Embryonic facial prominence (tissue), 1 donor: ENCODE results near the gene RAB11FIP5.
"Not testable (repeated sequence)": the region's sequence is repeated elsewhere in the genome, so short reads cannot be mapped to it uniquely, and the experiment has no call there.

Source experiments
- DNase-seq: peaks from one replicate; pipeline ENCODE4 v3.0.0-alpha.2; 2016; ENCODE audit errors: extremely low spot score

RAB11FIP5 gene

GRCh38 chr2:73070643-73071359 is 41.9 kb downstream of the RAB11FIP5 start:
- DNase-seq = no peak

GRCh38 chr2:73069855-73070642 is 42.7 kb downstream of the RAB11FIP5 start:
- DNase-seq = no peak

DNA sequence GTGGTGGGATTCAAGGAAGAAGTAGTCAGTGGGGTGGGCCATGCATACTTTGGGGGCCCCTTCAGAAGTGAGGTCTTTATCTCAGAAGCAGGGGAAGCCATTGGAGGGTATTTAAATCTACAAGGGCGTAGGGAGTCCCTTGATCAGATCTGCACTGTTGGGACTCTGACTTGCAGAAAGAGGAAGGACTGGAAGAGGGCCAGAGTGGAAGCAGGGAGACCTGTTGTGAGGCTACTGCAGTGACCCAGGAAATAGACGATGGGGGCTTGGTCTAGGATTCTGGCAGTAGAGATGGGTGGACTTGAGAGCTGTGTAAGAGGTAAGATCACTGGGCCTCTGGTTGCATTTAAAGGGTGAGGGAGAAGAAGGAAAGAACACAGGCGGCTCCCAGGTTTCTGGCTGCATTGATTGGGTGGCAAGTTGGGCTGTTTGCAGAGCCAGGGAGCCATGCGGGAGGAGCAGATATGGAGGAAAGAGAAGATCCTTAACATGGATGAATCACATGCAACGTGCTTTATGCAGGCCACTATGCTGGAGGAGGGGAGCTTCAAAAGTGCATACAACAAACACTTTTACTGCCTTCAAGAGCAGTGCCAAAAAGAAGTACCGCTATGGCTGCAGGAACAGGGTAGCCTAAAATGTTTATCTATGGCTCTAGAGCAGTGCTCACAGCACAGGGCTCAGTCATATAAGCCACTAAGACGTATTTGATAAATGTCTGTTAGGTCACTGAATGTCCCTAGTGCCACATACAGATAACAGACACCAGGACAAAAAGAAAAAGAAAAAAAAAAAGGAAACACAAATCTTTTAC is 43.5 kb downstream of the RAB11FIP5 start:
- DNase-seq = no peak

DNA sequence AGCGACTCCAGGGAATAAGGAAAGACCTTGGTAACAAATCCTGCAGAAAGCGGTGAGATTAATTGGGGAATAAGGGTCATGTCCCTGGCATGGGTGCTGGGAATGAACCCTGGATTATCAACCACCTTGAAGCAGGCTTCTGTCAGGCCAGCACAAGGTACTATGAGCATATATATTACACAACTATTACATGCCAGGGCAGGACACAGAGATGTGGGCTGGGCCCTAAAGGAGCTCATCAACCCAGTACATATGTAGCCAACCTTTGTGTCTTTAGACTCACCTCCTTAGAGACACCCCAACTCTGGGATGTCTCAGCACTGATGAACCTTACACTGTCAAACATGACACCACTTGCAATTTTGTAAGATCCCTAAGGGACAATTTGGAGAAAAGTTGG is 44.6 kb downstream of the RAB11FIP5 start:
- DNase-seq = no peak

- no peak for DNase-seq
These were observed 45.7 kb downstream of the RAB11FIP5 start for GRCh38 chr2:73067043-73067442.

GRCh38 chr2:73065070-73065469 is 47.7 kb downstream of the RAB11FIP5 start:
- not testable (repeated sequence) for DNase-seq

GRCh38 chr2:73063909-73064875 is 48.6 kb downstream of the RAB11FIP5 start:
- no peak for DNase-seq

DNA sequence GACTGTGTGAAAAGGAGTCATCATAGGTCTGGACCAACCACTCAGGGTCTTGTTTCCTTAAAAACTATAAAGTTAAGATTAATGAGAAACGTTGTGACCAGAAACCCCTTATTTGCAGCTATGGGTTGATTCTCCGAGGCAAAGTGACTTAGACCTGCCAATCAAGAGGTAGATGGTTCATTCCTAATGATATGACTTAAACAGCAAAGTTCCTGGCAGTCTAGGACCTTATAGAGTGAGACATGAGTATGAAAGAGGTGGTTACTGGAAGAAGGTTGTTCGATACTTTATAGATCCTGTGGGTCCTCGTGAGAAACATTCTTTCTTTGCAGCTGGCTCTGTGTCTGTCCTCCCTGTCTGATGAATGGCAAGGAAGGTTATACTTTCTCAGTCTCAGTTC is 49.3 kb downstream of the RAB11FIP5 start:
- DNase-seq = no peak

DNA sequence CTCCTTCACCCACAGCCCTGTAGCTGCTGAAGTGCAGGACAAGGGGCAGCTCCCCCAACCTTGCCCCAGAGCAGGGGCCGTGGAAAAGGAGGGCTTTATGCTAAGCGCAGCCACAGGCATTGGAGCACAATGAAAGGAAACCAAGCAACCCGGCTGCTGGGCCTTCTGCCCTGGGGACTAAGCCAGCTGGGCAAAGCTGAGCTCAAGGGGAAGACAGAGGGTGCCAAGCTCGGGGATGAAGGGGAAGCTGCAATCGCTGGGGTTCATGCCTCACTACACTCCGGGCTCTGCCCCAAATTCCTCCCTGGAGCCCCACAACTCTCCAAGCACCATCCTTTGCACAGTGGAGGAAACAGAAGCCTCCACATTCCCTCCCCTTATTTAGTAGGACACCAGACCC is 53.6 kb downstream of the RAB11FIP5 start:
- no peak for DNase-seq

- no peak for DNase-seq
These were observed 57.8 kb downstream of the RAB11FIP5 start for GRCh38 chr2:73054980-73055379.

DNA sequence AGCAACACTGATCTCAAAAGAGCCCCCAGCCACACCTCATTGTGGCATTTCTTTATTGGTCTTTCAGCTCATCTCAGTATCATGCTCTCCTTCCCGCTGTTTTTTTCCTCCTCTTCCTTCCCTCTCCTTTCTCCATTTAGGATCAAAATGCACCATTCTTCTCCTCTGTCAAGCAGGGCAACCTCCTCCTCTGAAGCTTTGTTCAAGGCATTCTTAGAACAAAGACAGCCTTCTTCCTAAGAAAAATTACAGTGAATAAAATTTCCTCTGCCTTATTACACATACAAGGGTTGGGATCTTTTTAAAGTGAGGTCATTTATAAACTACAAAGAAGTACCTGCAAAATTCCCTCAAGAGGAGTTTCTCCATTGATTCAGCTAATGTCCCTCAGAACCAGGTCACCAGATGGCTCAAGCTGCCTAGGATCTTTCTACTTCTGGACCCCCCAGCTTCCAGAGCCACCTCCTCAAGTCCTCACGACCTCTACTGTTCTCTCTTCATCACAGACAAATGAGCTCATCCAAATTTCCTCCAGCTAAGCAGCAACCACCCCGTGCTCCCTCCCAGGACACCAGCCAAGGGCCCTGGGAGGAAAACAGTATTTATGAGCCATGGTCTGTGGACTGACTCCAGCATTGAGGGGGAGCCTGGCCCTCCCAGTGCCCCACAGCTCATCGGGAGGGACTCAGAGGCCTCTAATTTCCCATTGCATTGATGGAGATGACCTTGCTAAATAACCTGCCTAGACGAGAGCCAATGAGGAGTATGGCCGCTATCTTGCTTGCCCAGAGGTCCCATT is 59.2 kb downstream of the RAB11FIP5 start:
- no peak for DNase-seq

DNA sequence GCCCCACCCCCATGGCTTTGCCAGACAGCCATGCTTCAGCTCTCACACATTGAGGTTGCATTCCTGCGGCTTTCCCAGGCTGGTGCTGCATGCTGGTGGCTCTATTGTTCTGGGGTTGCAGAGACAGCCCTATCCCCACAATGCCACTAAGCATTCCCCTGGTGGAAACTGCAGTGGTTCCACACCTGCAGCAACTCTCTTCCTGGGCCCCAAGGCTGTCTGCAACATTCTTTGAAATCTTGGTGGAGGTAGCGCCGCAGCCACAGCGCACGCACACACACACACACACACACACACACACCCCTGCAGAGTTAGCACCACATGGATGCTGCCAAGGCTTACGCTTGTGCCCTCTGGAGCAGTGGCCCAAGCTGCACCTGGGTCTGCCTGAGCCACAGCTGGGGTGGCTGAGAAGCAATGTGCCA is 62.6 kb downstream of the RAB11FIP5 start:
- DNase-seq = no peak

DNA sequence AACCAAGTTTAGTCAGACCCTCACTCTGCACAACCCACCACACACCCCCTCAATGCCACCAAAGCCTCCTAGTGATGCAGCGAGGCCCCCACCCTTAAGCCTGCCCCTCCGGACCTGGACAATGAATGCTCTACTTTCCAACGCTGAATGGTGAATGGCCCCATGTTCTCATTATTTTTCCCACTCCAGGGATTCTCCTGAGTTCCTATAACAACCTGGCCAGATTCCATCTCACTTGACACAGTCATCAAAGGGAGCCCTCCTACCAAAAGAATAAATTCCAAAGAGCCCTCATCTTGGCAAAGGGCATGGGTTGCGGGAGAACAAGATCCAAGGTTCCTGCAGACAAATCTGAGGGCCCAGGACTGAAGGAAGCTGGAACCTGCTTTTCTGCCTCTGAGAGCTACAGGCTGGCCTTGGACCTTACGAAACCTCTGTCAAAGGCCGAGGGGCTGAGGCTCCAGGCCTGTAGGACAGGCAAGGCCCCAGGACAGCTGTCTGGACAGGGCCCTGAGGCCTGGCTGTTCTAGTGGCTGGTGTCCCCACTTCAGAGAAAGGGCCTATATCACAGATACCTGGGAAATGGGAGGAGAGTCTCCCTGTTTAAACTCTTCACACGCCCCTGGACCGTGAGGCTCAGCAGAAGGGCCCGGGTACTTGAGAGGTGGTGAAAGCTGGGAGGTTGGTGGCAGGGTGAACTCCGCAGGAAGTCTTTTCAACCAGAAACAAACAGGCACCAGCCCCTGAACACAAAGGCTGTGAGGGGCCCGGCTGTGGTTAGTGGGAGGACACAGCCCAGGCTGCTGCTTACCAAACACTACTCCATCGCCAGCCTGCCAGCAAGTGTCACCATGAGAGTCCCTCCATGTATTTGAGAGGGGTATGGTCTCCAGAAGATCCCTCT is 68.6 kb downstream of the RAB11FIP5 start:
- DNase-seq = no peak

- no peak for DNase-seq
These were observed 69.5 kb downstream of the RAB11FIP5 start for GRCh38 chr2:73043276-73043675.

- DNase-seq = no peak
These were observed 74.7 kb downstream of the RAB11FIP5 start for GRCh38 chr2:73037947-73038585.

DNA sequence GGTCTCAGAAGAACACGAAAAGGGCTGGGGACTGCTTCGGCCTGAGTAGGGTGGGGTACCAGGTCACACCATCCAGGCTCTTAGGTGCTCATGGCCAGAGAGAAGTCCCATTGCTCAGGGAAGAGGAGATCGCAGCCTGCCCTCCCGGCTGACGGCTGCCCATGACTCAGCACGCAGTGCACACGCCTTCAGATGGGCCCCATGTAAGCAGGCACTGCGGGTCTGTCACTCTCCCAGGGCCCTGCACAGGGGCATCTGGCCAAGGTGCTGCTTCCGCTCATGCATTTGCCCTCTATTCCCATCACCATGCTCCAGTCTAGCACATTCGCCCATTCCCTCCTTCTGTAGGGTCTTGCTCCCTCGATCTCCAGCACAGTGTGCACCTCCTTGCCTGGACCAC is 76.0 kb downstream of the RAB11FIP5 start:
- DNase-seq = no peak

DNA sequence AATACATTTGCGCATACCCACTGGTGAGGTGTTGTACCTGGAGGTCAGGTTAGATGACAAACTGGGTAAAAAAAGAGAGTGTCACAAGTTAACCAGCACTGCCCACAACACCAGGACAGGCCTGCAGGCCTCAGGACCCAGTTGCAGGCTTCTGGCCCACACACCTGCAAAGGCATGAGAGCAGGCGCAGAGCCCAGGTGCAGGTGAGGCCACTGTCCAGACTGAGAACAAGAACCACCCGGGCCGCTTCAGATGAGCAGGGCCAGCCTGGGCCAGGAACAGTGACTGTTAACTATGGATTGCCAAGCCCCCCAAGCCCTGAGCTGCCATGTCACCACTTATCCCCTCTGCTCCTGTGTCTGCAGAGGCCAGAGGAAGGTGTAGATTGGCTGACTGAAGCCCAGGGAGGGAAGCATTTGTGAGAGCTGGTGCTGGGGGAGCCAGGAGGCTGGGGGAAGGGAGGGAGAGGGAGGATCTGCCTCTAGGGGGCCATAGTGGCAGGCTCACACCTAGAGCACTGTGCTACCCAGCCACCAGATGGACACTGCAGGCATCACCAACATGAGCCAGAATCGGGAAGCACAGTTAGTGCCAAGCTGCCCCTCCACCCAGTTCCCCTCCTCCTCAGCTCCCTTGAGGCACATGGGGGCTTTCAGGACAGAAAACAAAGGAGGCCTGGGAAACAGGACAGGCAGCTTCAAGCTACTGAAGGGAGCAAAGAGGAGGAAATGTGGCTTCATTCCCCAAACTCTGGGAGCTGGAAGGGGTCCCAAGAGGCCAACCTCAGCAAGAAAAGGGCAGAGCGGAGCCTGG is 76.6 kb downstream of the RAB11FIP5 start:
- DNase-seq = no peak
